Progenitor cell of endocrine pancreas (in vitro differentiated cells): ENCODE results near the gene TIMP2. TPM values are rescaled to one million over a fixed set of nuclear protein-coding genes. Genes with fewer than 3 reads are reported as not detected.

Experiments
- DNase-seq: peaks from one replicate; pipeline ENCODE4 v3.0.0; 2021; ENCODE audit warnings: low spot score; ENCODE audit not compliant: unreplicated experiment
- H3K27ac Mint-ChIP-seq: 2 replicates; pipeline ENCODE4 v1.8.0; 2021; ENCODE audit warnings: mild to moderate bottlenecking, moderate library complexity, mixed read lengths
- H3K27me3 Mint-ChIP-seq: 2 replicates; pipeline ENCODE4 v1.8.0; 2021; ENCODE audit warnings: mixed read lengths
- H3K36me3 Mint-ChIP-seq: 2 replicates; pipeline ENCODE4 v1.8.0; 2022; ENCODE audit warnings: mixed read lengths; ENCODE audit not compliant: insufficient read depth
- H3K4me1 Mint-ChIP-seq: 2 replicates; pipeline ENCODE4 v1.8.0; 2021; ENCODE audit warnings: low read depth, mixed read lengths
- H3K4me3 Mint-ChIP-seq: 2 replicates; pipeline ENCODE4 v1.8.0; 2021; ENCODE audit warnings: low read depth, mild to moderate bottlenecking, moderate library complexity, mixed read lengths
- H3K9me3 Mint-ChIP-seq: 2 replicates; pipeline ENCODE4 v1.8.0; 2021; ENCODE audit warnings: low read depth, mixed read lengths
- total RNA-seq: library from RNA; stranded (reverse); gene quantifications from 2 replicates; pipeline ENCODE4 v1.2.1, GENCODE V29; 2021
- TF ChIP-seq, protein P1 (sequence below): fragments of 200-600 bp; sonication (generic); IDR thresholded peaks from one replicate; pipeline ENCODE4 v1.5.0; 2021; ENCODE audit warnings: antibody characterized with exemption, mild to moderate bottlenecking; ENCODE audit not compliant: unreplicated experiment

Gene TIMP2
- total RNA-seq, 1 donor from 2014 or later = 51.4 TPM

DNA sequence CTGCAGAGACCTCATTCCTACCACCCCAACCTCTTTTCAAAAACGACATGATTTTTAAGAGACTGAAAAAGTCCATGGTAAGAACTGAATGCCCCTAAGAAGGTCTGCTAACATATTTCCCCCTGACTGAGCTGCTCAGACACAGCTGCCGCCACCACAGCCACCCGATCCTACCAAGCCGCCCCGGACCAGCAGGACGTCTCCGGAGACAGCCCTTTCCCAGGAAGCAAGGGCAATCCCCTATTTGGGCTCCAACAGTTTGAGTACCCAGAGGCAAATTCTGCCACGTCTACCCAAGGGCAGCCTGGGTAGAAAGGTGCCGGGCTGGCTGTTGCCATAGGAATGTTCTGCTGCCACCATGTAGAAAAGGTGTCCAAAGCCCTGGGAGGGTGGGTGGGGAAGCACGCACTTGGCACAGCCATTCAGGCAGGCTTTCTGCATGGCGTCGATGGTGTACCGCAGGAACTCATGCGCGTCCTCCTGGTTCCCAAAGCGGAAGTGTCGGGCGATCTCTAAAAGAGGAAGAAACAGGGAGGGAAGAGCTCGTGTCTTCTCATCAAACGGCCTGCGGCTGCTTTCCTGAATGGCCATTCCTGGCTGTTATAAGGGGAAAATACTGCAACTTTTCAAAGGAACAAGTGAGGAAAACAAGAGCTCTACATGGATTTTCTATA lies 98.2 kb downstream of the TIMP2 start:
- TF ChIP-seq, protein P1, sequence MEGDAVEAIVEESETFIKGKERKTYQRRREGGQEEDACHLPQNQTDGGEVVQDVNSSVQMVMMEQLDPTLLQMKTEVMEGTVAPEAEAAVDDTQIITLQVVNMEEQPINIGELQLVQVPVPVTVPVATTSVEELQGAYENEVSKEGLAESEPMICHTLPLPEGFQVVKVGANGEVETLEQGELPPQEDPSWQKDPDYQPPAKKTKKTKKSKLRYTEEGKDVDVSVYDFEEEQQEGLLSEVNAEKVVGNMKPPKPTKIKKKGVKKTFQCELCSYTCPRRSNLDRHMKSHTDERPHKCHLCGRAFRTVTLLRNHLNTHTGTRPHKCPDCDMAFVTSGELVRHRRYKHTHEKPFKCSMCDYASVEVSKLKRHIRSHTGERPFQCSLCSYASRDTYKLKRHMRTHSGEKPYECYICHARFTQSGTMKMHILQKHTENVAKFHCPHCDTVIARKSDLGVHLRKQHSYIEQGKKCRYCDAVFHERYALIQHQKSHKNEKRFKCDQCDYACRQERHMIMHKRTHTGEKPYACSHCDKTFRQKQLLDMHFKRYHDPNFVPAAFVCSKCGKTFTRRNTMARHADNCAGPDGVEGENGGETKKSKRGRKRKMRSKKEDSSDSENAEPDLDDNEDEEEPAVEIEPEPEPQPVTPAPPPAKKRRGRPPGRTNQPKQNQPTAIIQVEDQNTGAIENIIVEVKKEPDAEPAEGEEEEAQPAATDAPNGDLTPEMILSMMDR = no peak
- H3K27ac Mint-ChIP-seq = no peak overlapping the region
- no peaks in the 10 kb centered on the region for H3K27me3 Mint-ChIP-seq
- no peak overlapping the region for H3K4me3 Mint-ChIP-seq
- H3K4me1 Mint-ChIP-seq = peaks cover 2% of the 10 kb centered on the region
- H3K36me3 Mint-ChIP-seq = peaks cover 38% of the 10 kb centered on the region
- no peaks in the 10 kb centered on the region for H3K9me3 Mint-ChIP-seq
- no peak for DNase-seq

DNA sequence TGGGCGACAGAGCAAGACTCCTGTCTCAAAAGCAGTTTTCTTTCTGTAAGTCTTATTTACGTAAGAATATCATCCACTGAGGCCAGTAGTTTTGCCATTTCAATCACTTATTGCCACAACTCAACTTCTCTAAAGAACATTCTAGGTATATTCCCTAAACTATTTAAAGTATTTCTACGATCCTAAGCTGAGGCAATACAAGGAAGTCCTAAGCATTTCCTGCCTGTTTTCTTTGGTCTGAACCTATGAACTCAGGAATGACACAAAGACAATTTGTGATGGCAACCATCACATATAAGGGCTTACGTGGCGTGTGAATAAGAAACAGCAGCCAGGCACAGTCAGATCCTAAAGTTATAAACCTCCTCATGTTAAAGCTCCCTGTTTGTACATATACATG lies 98.8 kb downstream of the TIMP2 start:
- H3K4me1 Mint-ChIP-seq = peaks cover 2% of the 10 kb centered on the region
- no peak overlapping the region for H3K4me3 Mint-ChIP-seq
- H3K36me3 Mint-ChIP-seq = peaks cover 40% of the 10 kb centered on the region
- TF ChIP-seq, protein P1 = no peak
- no peak overlapping the region for H3K27ac Mint-ChIP-seq
- H3K27me3 Mint-ChIP-seq = no peaks in the 10 kb centered on the region
- DNase-seq = no peak
- H3K9me3 Mint-ChIP-seq = no peaks in the 10 kb centered on the region

DNA sequence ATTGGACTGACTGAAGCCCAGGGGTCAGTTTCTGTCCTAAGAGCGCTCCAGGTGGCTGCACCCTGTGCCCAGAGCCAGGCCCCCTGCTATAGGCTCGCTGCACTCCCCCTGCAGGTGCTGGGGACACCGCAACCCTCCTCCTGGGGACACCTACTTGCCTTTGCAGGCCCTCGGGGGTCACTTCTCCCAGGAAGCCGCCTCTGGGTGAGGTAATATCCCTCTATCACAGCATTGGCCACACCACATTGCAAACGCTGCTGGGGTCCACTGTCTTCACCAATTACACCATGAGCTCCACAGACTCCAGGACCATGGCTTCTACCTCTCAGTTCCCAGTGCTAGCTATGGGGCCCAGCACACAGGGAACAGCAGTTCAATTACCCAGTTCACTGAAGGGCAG lies 99.5 kb downstream of the TIMP2 start:
- Mint-ChIP-seq H3K27me3 (no peaks in the 10 kb centered on the region), H3K4me3 (no peak overlapping the region), H3K4me1 (peaks cover 2% of the 10 kb centered on the region), H3K36me3 (peaks cover 42% of the 10 kb centered on the region), H3K9me3 (no peaks in the 10 kb centered on the region), H3K27ac (no peak overlapping the region)
- TF ChIP-seq, protein P1 = no peak
- no peak for DNase-seq

DNA sequence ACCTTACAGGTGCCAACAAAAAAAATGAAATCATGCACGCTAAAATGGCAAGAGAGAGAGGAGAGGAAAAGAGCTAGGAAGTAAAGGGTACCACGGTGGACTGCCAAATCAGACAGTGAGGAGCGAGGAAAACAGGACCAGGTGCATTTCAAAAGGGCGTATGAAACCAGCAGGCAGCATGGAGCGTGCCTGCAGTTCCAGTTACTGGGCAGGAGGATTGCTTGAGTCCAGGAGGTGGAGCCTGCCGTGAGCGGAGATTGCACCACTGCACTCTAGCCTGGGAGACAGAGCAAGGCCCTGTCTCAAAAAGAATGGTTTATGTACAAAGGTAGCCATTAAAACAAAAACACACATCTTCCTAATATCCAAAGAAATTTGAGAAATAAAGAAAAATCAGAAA lies 100.9 kb downstream of the TIMP2 start:
- H3K27ac Mint-ChIP-seq = no peak overlapping the region
- TF ChIP-seq, protein P1 = no peak
- no peaks in the 10 kb centered on the region for H3K27me3 Mint-ChIP-seq
- H3K9me3 Mint-ChIP-seq = no peaks in the 10 kb centered on the region
- H3K36me3 Mint-ChIP-seq = peaks cover 36% of the 10 kb centered on the region
- no peak overlapping the region for H3K4me3 Mint-ChIP-seq
- no peaks in the 10 kb centered on the region for H3K4me1 Mint-ChIP-seq
- no peak for DNase-seq

DNA sequence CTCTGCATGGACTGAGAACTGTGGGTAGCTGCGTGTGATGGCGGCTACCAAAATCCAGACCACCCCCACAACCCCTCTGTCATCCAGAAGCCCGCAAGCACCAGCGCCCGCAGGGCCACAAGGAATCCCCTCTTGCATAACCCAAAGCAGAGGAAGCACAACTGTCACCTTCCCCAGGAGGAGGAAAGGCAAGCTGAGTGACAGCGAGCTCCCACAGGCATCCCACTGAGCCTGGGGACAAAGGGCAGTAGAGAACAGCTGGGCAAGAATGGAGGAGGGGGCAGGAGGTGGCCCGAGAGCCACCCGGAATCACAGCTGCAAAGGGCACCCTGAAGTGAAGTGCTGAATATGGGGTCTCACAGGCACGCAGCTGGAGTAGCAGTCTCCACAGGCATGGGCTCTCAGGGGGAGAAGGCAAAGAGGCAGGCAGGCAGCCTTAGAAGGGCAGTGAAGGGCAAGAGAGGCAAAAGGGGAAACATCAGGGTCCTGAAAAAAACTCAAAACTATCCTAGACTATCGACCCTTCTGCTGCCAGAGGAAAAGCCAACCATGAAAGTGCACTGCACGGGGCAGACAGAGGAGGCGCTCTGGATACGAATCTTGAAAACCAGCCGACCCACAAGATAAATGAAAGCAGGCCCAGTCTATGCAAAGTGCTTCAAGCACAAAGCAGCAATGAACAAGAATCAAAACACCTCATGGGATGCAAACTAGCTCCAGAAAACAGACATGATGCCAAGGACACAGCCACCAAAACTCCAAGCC lies 101.7 kb downstream of the TIMP2 start:
- Mint-ChIP-seq H3K27me3 (no peaks in the 10 kb centered on the region), H3K4me1 (no peaks in the 10 kb centered on the region), H3K36me3 (peaks cover 44% of the 10 kb centered on the region), H3K27ac (no peak overlapping the region), H3K4me3 (no peak overlapping the region), H3K9me3 (no peaks in the 10 kb centered on the region)
- TF ChIP-seq, protein P1 = no peak
- DNase-seq = no peak
